ENCODE results near the gene ENAH.
"Not testable (repeated sequence)": the region's sequence is repeated elsewhere in the genome, so short reads cannot be mapped to it uniquely, and the experiment has no call there.

ENAH gene

GRCh38 chr1:225644666-225645065, 8.3 kb downstream of the ENAH start:
- no peak overlapping the region for H3K4me3 ChIP-seq (ENCODE audit: low read depth, low read length)
- no peak for TF ChIP-seq CTCF (IDR thresholded peaks at IDR 0.05; ENCODE audit: low read depth, low read length, missing control alignments)
- DNase-seq (ENCODE audit: low read depth) = no peak

- no peak for DNase-seq (ENCODE audit: low read depth)
- TF ChIP-seq CTCF (IDR thresholded peaks at IDR 0.05; ENCODE audit: low read depth, low read length, missing control alignments) = no peak
- no peak overlapping the region for H3K4me3 ChIP-seq (ENCODE audit: low read depth, low read length)
Observed at GRCh38 chr1:225642177-225642576, 10.7 kb downstream of the ENAH start.

- H3K4me3 ChIP-seq (ENCODE audit: low read depth, low read length) = no peak overlapping the region
- no peak for DNase-seq (ENCODE audit: low read depth)
- no peak for TF ChIP-seq CTCF (IDR thresholded peaks at IDR 0.05; ENCODE audit: low read depth, low read length, missing control alignments)
Observed at GRCh38 chr1:225638853-225639252, 14.1 kb downstream of the ENAH start.

GRCh38 chr1:225637651-225638199, 15.2 kb downstream of the ENAH start:
- no peak overlapping the region for H3K4me3 ChIP-seq (ENCODE audit: low read depth, low read length)
- TF ChIP-seq CTCF (IDR thresholded peaks at IDR 0.05; ENCODE audit: low read depth, low read length, missing control alignments) = no peak
- DNase-seq (ENCODE audit: low read depth) = no peak

GRCh38 chr1:225636992-225637391, 15.9 kb downstream of the ENAH start:
- DNase-seq (ENCODE audit: low read depth); H3K4me3 ChIP-seq (ENCODE audit: low read depth, low read length): not testable (repeated sequence)

- TF ChIP-seq CTCF (IDR thresholded peaks at IDR 0.05; ENCODE audit: low read depth, low read length, missing control alignments) = no peak
- no peak overlapping the region for H3K4me3 ChIP-seq (ENCODE audit: low read depth, low read length)
- no peak for DNase-seq (ENCODE audit: low read depth)
Observed at GRCh38 chr1:225635649-225636048, 17.3 kb downstream of the ENAH start.

- DNase-seq (ENCODE audit: low read depth); H3K4me3 ChIP-seq (ENCODE audit: low read depth, low read length): not testable (repeated sequence)
Observed at GRCh38 chr1:225632836-225633235, 20.1 kb downstream of the ENAH start.

- TF ChIP-seq CTCF (IDR thresholded peaks at IDR 0.05; ENCODE audit: low read depth, low read length, missing control alignments) = no peak
- H3K4me3 ChIP-seq (ENCODE audit: low read depth, low read length) = no peak overlapping the region
- DNase-seq (ENCODE audit: low read depth) = no peak
Observed at GRCh38 chr1:225631021-225631663, 21.8 kb downstream of the ENAH start.

Data from GM12864 (cell line).